SK-N-SH (cell line): ENCODE data around the gene MYBPH.

Source experiments
- ELF1 ChIP-seq: IDR thresholded peaks from 2 replicates; pipeline ENCODE4 v1.4.0; 2012
- FOXM1 ChIP-seq: IDR thresholded peaks from 2 replicates; pipeline ENCODE4 v1.4.0; 2012; ENCODE audit warnings: low read depth, mild to moderate bottlenecking
- GABPA ChIP-seq: IDR thresholded peaks from 2 replicates; pipeline ENCODE4 v1.4.0; 2012; ENCODE audit warnings: low read depth, mild to moderate bottlenecking
- MAX ChIP-seq: IDR thresholded peaks from 2 replicates; pipeline ENCODE4 v1.4.0; 2012; ENCODE audit warnings: low read depth
- POLR2AphosphoS5 ChIP-seq: IDR thresholded peaks from 2 replicates; pipeline ENCODE4 v1.6.1; 2012; ENCODE audit warnings: low read depth, low read length
- RAD21 ChIP-seq: IDR thresholded peaks from 2 replicates; pipeline ENCODE4 v1.6.1; 2012; ENCODE audit warnings: mild to moderate bottlenecking, low read length
- REST ChIP-seq: IDR thresholded peaks from 2 replicates; pipeline ENCODE4 v1.6.1; 2012; ENCODE audit warnings: mild to moderate bottlenecking, low read depth, low read length, moderate library complexity
- RFX5 ChIP-seq: IDR thresholded peaks from 2 replicates; pipeline ENCODE4 v1.6.1; 2012; ENCODE audit warnings: mild to moderate bottlenecking, improper control_type of control experiment, low read length
- SIN3A ChIP-seq: IDR thresholded peaks from 2 replicates; pipeline ENCODE4 v1.6.1; 2012; ENCODE audit warnings: low read depth, mild to moderate bottlenecking, low read length, moderate library complexity, borderline replicate concordance
- TAF1 ChIP-seq: IDR thresholded peaks from 2 replicates; pipeline ENCODE4 v1.6.1; 2012; ENCODE audit warnings: low read depth, mild to moderate bottlenecking, low read length, moderate library complexity, borderline replicate concordance
- TF ChIP-seq, protein P1 (sequence below): fragments of 200-600 bp; sonication (generic); IDR thresholded peaks from 2 replicates; pipeline ENCODE4 v1.6.1; 2017; ENCODE audit warnings: antibody characterized with exemption, mild to moderate bottlenecking, moderate library complexity
- TF ChIP-seq, protein P2 (sequence below): IDR thresholded peaks from 2 replicates; pipeline ENCODE4 v1.4.0; 2012; ENCODE audit warnings: low read depth, borderline replicate concordance
- TF ChIP-seq, protein P3 (sequence below): fragments of 150-350 bp; IDR thresholded peaks from 2 replicates; pipeline ENCODE4 v1.6.1; 2016; ENCODE audit warnings: mild to moderate bottlenecking, low read depth, low read length

GRCh38 chr1:203120325-203121153 is 55.1 kb downstream of the MYBPH start:
- TF ChIP-seq RAD21 (no peak), FOXM1 (no peak), RFX5 (no peak), ELF1 (no peak), TAF1 (no peak), POLR2AphosphoS5 (no peak), SIN3A (no peak), MAX (no peak), GABPA (no peak), REST (no peak)
- TF ChIP-seq, protein P1, sequence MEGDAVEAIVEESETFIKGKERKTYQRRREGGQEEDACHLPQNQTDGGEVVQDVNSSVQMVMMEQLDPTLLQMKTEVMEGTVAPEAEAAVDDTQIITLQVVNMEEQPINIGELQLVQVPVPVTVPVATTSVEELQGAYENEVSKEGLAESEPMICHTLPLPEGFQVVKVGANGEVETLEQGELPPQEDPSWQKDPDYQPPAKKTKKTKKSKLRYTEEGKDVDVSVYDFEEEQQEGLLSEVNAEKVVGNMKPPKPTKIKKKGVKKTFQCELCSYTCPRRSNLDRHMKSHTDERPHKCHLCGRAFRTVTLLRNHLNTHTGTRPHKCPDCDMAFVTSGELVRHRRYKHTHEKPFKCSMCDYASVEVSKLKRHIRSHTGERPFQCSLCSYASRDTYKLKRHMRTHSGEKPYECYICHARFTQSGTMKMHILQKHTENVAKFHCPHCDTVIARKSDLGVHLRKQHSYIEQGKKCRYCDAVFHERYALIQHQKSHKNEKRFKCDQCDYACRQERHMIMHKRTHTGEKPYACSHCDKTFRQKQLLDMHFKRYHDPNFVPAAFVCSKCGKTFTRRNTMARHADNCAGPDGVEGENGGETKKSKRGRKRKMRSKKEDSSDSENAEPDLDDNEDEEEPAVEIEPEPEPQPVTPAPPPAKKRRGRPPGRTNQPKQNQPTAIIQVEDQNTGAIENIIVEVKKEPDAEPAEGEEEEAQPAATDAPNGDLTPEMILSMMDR, result no peak
- TF ChIP-seq, protein P2, sequence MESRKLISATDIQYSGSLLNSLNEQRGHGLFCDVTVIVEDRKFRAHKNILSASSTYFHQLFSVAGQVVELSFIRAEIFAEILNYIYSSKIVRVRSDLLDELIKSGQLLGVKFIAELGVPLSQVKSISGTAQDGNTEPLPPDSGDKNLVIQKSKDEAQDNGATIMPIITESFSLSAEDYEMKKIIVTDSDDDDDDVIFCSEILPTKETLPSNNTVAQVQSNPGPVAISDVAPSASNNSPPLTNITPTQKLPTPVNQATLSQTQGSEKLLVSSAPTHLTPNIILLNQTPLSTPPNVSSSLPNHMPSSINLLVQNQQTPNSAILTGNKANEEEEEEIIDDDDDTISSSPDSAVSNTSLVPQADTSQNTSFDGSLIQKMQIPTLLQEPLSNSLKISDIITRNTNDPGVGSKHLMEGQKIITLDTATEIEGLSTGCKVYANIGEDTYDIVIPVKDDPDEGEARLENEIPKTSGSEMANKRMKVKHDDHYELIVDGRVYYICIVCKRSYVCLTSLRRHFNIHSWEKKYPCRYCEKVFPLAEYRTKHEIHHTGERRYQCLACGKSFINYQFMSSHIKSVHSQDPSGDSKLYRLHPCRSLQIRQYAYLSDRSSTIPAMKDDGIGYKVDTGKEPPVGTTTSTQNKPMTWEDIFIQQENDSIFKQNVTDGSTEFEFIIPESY, result no peak
- TF ChIP-seq, protein P3, sequence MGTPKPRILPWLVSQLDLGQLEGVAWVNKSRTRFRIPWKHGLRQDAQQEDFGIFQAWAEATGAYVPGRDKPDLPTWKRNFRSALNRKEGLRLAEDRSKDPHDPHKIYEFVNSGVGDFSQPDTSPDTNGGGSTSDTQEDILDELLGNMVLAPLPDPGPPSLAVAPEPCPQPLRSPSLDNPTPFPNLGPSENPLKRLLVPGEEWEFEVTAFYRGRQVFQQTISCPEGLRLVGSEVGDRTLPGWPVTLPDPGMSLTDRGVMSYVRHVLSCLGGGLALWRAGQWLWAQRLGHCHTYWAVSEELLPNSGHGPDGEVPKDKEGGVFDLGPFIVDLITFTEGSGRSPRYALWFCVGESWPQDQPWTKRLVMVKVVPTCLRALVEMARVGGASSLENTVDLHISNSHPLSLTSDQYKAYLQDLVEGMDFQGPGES, result no peak
